HG03097 (cell line): ENCODE measurements around the gene MTFMT.

Experiments used
- ATAC-seq: cut with Tn5 transposase; IDR thresholded peaks from one replicate; pipeline ENCODE4 v1.9.1; 2021; ENCODE audit not compliant: unreplicated experiment, low FRiP score

Gene MTFMT

GRCh38 chr15:64989416-64990167, 39.8 kb downstream of the MTFMT start, which contains the start of gene SPG21:
TSS of gene SPG21 (minus strand) at chr15:64989914. CDS start at chr15:64983569, 6,345 bp downstream.
- ATAC-seq: peak; percentile 93

- ATAC-seq: no peak
These were observed 42.3 kb downstream of the MTFMT start for GRCh38 chr15:64987136-64987535.

GRCh38 chr15:64985366-64986033, 43.9 kb downstream of the MTFMT start:
- ATAC-seq: no peak

- ATAC-seq: no peak
These were observed 47.0 kb downstream of the MTFMT start for GRCh38 chr15:64982472-64982871.

GRCh38 chr15:64981812-64982431, 47.5 kb downstream of the MTFMT start:
- ATAC-seq: no peak

- no peak for ATAC-seq
These were observed 50.2 kb downstream of the MTFMT start for GRCh38 chr15:64979252-64979710.

- ATAC-seq: no peak
These were observed 54.0 kb downstream of the MTFMT start for GRCh38 chr15:64975390-64975789.

- ATAC-seq: no peak
These were observed 58.7 kb downstream of the MTFMT start for GRCh38 chr15:64970698-64971097.

- no peak for ATAC-seq
These were observed 60.0 kb downstream of the MTFMT start for GRCh38 chr15:64969401-64969800.

GRCh38 chr15:64961013-64961412, 68.4 kb downstream of the MTFMT start:
- ATAC-seq: no peak

GRCh38 chr15:64960153-64960552, 69.3 kb downstream of the MTFMT start:
- ATAC-seq: no peak

GRCh38 chr15:64959128-64959527, 70.3 kb downstream of the MTFMT start:
- ATAC-seq: no peak

- no peak for ATAC-seq
These were observed 75.0 kb downstream of the MTFMT start for GRCh38 chr15:64954395-64954794.

GRCh38 chr15:64951777-64952418, 77.5 kb downstream of the MTFMT start:
- no peak for ATAC-seq
